GM12865 (cell line): ENCODE results near the gene ERC1.

Experiments used
- DNase-seq: peaks from one replicate; pipeline ENCODE4 v3.0.0; 2010; ENCODE audit warnings: low read depth
- H3K4me3 ChIP-seq: 2 replicates; pipeline ENCODE4 v1.5.1; 2011; ENCODE audit warnings: mild to moderate bottlenecking, low read depth, low read length, control low read depth
- TF ChIP-seq, protein P1 (sequence below): IDR thresholded peaks from 2 replicates; pipeline ENCODE4 v1.5.1; 2011; ENCODE audit warnings: low read length, control low read depth, low read depth, inconsistent platforms; ENCODE audit not compliant: insufficient read depth; ENCODE audit errors: missing control alignments

The ERC1 gene

GRCh38 chr12:1493781-1494565 is 502.9 kb downstream of the ERC1 start:
- TF ChIP-seq, protein P1, sequence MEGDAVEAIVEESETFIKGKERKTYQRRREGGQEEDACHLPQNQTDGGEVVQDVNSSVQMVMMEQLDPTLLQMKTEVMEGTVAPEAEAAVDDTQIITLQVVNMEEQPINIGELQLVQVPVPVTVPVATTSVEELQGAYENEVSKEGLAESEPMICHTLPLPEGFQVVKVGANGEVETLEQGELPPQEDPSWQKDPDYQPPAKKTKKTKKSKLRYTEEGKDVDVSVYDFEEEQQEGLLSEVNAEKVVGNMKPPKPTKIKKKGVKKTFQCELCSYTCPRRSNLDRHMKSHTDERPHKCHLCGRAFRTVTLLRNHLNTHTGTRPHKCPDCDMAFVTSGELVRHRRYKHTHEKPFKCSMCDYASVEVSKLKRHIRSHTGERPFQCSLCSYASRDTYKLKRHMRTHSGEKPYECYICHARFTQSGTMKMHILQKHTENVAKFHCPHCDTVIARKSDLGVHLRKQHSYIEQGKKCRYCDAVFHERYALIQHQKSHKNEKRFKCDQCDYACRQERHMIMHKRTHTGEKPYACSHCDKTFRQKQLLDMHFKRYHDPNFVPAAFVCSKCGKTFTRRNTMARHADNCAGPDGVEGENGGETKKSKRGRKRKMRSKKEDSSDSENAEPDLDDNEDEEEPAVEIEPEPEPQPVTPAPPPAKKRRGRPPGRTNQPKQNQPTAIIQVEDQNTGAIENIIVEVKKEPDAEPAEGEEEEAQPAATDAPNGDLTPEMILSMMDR: no peak
- DNase-seq: no peak
- H3K4me3 ChIP-seq: no peak overlapping the region

DNA sequence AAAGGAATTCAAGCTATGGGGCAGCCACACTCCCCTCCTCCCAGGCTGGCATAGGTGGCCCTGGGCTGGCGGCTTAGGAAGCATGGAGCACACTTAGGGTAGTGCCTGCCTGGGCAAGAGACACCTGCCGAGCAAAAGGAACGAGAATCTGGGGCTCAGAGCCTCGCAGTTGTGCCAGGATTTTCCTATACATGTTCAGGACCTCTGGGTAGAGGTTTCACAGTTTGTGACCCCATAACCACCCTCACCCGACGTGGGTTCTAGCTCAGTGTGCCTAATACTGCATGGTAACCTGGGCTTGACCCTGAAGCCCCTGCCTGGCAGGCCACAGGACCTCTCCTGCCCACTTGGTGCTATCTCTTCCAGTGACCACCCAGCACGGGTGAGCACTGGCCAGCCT is 503.8 kb downstream of the ERC1 start:
- TF ChIP-seq, protein P1: no peak
- no peak for DNase-seq

GRCh38 chr12:1496162-1496900 is 505.3 kb downstream of the ERC1 start:
- H3K4me3 ChIP-seq: no peak overlapping the region
- TF ChIP-seq, protein P1: no peak
- DNase-seq: no peak

More for the DNA sequence above, 503.8 kb downstream of the ERC1 start:
- H3K4me3 ChIP-seq: no peak overlapping the region

- TF ChIP-seq, protein P1: no peak
- no peak for DNase-seq
These were observed 506.1 kb downstream of the ERC1 start for GRCh38 chr12:1497161-1497560.

DNA sequence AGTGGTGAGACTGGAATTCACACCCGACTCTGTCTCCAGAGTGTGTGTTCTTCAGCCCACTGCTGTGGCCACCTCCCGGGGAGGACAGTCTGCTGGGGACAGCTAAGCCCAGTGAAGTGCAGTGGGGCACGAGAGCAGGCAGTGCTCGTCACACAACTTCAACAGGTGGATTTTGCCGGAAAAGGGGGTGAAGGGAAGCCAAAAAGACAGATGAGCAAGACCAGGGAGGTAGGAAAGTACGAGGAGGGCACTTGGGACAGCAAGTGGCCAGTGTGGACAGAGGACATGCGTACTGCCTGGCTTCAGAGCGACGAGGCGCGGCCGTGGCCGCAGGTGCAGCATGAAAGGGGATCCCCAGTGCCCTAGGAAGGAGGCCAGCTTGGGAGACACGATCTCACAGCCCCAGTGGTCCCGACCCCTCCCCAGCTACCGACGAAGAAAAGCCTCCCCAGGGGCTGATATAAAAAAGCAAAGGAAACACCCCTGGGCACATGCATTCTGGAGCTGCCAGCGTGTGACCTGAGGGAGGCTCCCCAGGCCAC is 507.2 kb downstream of the ERC1 start:
- TF ChIP-seq, protein P1: no peak
- DNase-seq: no peak
- H3K4me3 ChIP-seq: no peak overlapping the region

More at GRCh38 chr12:1497161-1497560, 506.1 kb downstream of the ERC1 start:
- H3K4me3 ChIP-seq: no peak overlapping the region

- no peak for DNase-seq
- no peak overlapping the region for H3K4me3 ChIP-seq
These were observed 508.3 kb downstream of the ERC1 start for GRCh38 chr12:1499351-1499750.

More at GRCh38 chr12:1499351-1499750, 508.3 kb downstream of the ERC1 start:
- TF ChIP-seq, protein P1: no peak
